Transverse colon (tissue), 4 donors: ENCODE measurements around the gene KIF1B. TPM values are rescaled to one million over a fixed set of nuclear protein-coding genes. Genes with fewer than 3 reads are reported as not detected.
A peak's percentile ranks its signal among the peaks of the same experiment; 100 is the strongest.

Source experiments
- DNase-seq: peaks from one replicate; pipeline ENCODE4 v3.0.0-alpha.2; 2019
- H3K27ac ChIP-seq, 4 donors: fragments of 200-600 bp; sonication (generic); 2 replicates each; pipeline ENCODE4 v1.5.1; 2016 to 2018; ENCODE audit warnings: inconsistent platforms in 4 of 4
- H3K27me3 ChIP-seq: fragments of 200-600 bp; sonication (generic); 2 replicates; pipeline ENCODE4 v1.5.1; 2017; ENCODE audit warnings: inconsistent platforms
- H3K36me3 ChIP-seq, 4 donors: fragments of 200-600 bp; sonication (generic); 2 replicates each; pipeline ENCODE4 v1.5.1; 2017 to 2019; ENCODE audit warnings: inconsistent platforms in 4 of 4
- H3K4me1 ChIP-seq, 4 donors: fragments of 200-600 bp; sonication (generic); 2 replicates each; pipeline ENCODE4 v1.5.1; 2017 to 2020; ENCODE audit warnings: inconsistent platforms in 4 of 4
- H3K4me3 ChIP-seq, 4 donors: fragments of 200-600 bp; sonication (generic); 1 replicate in 1 of 4; 2 replicates in 3 of 4; pipeline versions ENCODE4 v1.5.1 to v1.6.1; 2017 to 2019; ENCODE audit warnings: inconsistent platforms in 4 of 4
- H3K9me3 ChIP-seq, 2 donors: fragments of 200-600 bp; sonication (generic); 2 replicates each; pipeline ENCODE4 v1.5.1; 2017 to 2019; ENCODE audit warnings: inconsistent platforms in 2 of 2
- EP300 ChIP-seq: sonication (generic); formaldehyde crosslinking; IDR thresholded peaks from one replicate; pipeline ENCODE4 v1.6.1; 2017; ENCODE audit warnings: antibody characterized with exemption, low read depth
- POLR2A ChIP-seq: fragments of 450-650 bp; IDR thresholded peaks from one replicate; pipeline ENCODE4 v1.6.1; 2016; ENCODE audit warnings: antibody characterized with exemption, mild to moderate bottlenecking, moderate library complexity
- POLR2AphosphoS5 ChIP-seq, 3 donors: sonication (generic); formaldehyde crosslinking; IDR thresholded peaks; one replicate each; pipeline ENCODE4 v1.6.1; 2016; ENCODE audit warnings: antibody characterized with exemption in 3 of 3
- WGBS, 2 donors: methylation state at CpG; one replicate each; pipeline ENCODE4 v1.1.5; 2018; ENCODE audit warnings: low coverage in 1 of 2; 5-methylcytosine and 5-hydroxymethylcytosine counted together
- in situ Hi-C, 4 donors: fragments of 200-750 bp; cut with MboI; loops; one replicate each; pipeline versions ENCODE4 v1.15.0 to v1.15.1; 2017; ENCODE audit warnings: low sequenced_read_pairs in 3 of 4, low pct_ligation_motif_present in 1 of 4, low pct_unique_long_range_greater_than_20kb in 1 of 4
- intact Hi-C: fragments of 100-400 bp; cut with DNase I; formaldehyde crosslinking; loops from one replicate; pipeline ENCODE4 v1.15.1; 2023; ENCODE audit warnings: low total_unique reads
- total RNA-seq, 4 donors: library from RNA; depleted of rRNA; stranded (reverse); fragments of >200 nt; gene quantifications; one replicate each; pipeline ENCODE4 v1.1.0, GENCODE V29; 2016
- TF ChIP-seq, protein P1 (sequence below), 5 experiments: fragments of 200-600 bp in 3 of 5; fragments of 450-650 bp in 2 of 5; sonication (generic) in 3 of 5; IDR thresholded peaks; 1 replicate in 2 of 5; 2 replicates in 3 of 5; pipeline ENCODE4 v1.5.1; 2016 to 2017; ENCODE audit warnings: antibody characterized with exemption in 5 of 5, inconsistent platforms in 3 of 5, mild to moderate bottlenecking in 2 of 5, moderate library complexity in 1 of 5

Gene KIF1B
- total RNA-seq, 4 donors from 2014 or later, result 50.9 to 87.9 (median 71.4) TPM

GRCh38 chr1:10207810-10208209 is 2.6 kb upstream of the KIF1B start:
- TF ChIP-seq POLR2A (no peak), POLR2AphosphoS5 (IDR thresholded peaks at IDR 0.05) (no peak), EP300 (no peak)
- TF ChIP-seq, protein P1, sequence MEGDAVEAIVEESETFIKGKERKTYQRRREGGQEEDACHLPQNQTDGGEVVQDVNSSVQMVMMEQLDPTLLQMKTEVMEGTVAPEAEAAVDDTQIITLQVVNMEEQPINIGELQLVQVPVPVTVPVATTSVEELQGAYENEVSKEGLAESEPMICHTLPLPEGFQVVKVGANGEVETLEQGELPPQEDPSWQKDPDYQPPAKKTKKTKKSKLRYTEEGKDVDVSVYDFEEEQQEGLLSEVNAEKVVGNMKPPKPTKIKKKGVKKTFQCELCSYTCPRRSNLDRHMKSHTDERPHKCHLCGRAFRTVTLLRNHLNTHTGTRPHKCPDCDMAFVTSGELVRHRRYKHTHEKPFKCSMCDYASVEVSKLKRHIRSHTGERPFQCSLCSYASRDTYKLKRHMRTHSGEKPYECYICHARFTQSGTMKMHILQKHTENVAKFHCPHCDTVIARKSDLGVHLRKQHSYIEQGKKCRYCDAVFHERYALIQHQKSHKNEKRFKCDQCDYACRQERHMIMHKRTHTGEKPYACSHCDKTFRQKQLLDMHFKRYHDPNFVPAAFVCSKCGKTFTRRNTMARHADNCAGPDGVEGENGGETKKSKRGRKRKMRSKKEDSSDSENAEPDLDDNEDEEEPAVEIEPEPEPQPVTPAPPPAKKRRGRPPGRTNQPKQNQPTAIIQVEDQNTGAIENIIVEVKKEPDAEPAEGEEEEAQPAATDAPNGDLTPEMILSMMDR (IDR thresholded peaks at IDR 0.05), result no peak
- Histone ChIP-seq H3K4me3 (no peak overlapping the region), H3K27ac (no peak overlapping the region), H3K4me1 (peaks cover 6 to 19% (median 15%) of the 10 kb centered on the region in 4 donors), H3K36me3 (no peaks in the 10 kb centered on the region), H3K9me3 (no peaks in the 10 kb centered on the region), H3K27me3 (no peaks in the 10 kb centered on the region)
- 85 to 90% methylated on average over 3 of the region's 3 CpGs for WGBS, 2 donors
- no peak for DNase-seq
- intact Hi-C loops (loop anchor here (10.0 kb wide), 1 partner anchor 77 kb away; no protein-coding TSS in a partner anchor), in situ Hi-C loops (loop anchor here in 3 of 4 donors (25.0 kb wide), 1 partner anchor 129 kb away; no protein-coding TSS in a partner anchor)

DNA sequence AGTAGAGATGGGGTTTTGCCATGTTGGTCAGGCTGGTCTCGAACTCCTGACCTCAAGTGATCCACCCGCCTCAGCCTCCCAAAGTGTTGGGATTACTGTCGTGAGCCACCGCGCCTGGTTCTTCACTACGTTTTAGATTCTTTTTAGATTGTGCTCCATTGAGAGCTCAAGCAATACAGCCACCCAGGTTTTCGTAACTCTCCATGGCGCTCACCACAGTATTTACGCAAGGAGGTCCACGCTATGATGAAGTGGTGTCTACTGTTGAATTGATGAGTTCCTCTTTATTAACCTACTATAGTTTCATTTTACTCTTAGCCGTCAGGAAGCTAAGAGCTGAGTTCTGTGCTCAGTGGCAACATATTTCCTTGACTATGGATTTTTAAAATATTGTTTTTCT is 1.8 kb upstream of the KIF1B start:
- in situ Hi-C loops (loop anchor here in 3 of 4 donors (25.0 kb wide), 1 partner anchor 129 kb away; no protein-coding TSS in a partner anchor), intact Hi-C loops (loop anchor here (10.0 kb wide), 1 partner anchor 76 kb away; no protein-coding TSS in a partner anchor)
- H3K9me3 ChIP-seq, result no peaks in the 10 kb centered on the region
- no peaks in the 10 kb centered on the region for H3K27me3 ChIP-seq
- H3K4me1 ChIP-seq, result peaks cover 6 to 26% (median 18%) of the 10 kb centered on the region in 4 donors
- TF ChIP-seq, protein P1 (IDR thresholded peaks at IDR 0.05), result no peak
- no peak for TF ChIP-seq EP300
- no peak for TF ChIP-seq POLR2AphosphoS5 (IDR thresholded peaks at IDR 0.05)
- TF ChIP-seq POLR2A, result no peak
- H3K27ac ChIP-seq, result peak overlapping the region in 2 of 4 donors; percentile 98
- 76 to 87% methylated on average over 11 of the region's 11 CpGs for WGBS, 2 donors
- no peak overlapping the region for H3K4me3 ChIP-seq
- no peak for DNase-seq
- H3K36me3 ChIP-seq, result no peaks in the 10 kb centered on the region

GRCh38 chr1:10209590-10209904 is 823 bp upstream of the KIF1B start:
- TF ChIP-seq, protein P1 (IDR thresholded peaks at IDR 0.05), result no peak
- TF ChIP-seq POLR2AphosphoS5 (IDR thresholded peaks at IDR 0.05) (no peak), EP300 (no peak), POLR2A (no peak)
- 0 to 4% methylated on average over 8 of the region's 8 CpGs for WGBS, 2 donors
- no peaks in the 10 kb centered on the region for H3K9me3 ChIP-seq
- H3K27ac ChIP-seq, result peak overlapping the region; percentile 94 to 98 (median 98)
- peaks cover 6 to 35% (median 21%) of the 10 kb centered on the region in 4 donors for H3K4me1 ChIP-seq
- peak overlapping the region; percentile 51 to 95 (median 80) for H3K4me3 ChIP-seq
- intact Hi-C loops, result loop anchor here (10.0 kb wide), 1 partner anchor 75 kb away; no protein-coding TSS in a partner anchor
- no peaks in the 10 kb centered on the region for H3K27me3 ChIP-seq
- DNase-seq, result no peak
- in situ Hi-C loops, result loop anchor here in 3 of 4 donors (25.0 kb wide), 1 partner anchor 128 kb away; no protein-coding TSS in a partner anchor
- H3K36me3 ChIP-seq, result no peaks in the 10 kb centered on the region

- DNase-seq, result peak; percentile 91
- Histone ChIP-seq H3K27me3 (no peaks in the 10 kb centered on the region), H3K27ac (peak overlapping the region; percentile 94 to 98 (median 98)), H3K9me3 (no peaks in the 10 kb centered on the region), H3K4me3 (peak overlapping the region; percentile 75 to 95 (median 82)), H3K4me1 (peaks cover 6 to 47% (median 26%) of the 10 kb centered on the region in 4 donors), H3K36me3 (no peaks in the 10 kb centered on the region)
- intact Hi-C loops, result loop anchor here (5.0 kb wide), 1 partner anchor 664 kb away; no protein-coding TSS in a partner anchor
- TF ChIP-seq POLR2A (peak; percentile 73), EP300 (no peak), POLR2AphosphoS5 (IDR thresholded peaks at IDR 0.05) (peak; percentile 78 to 91 (median 91))
- TF ChIP-seq, protein P1 (IDR thresholded peaks at IDR 0.05), result no peak
- 2 to 28% methylated on average over 3 to 57 of the region's 69 CpGs for WGBS, 2 donors
- in situ Hi-C loops, result loop anchor here in 3 of 4 donors (25.0 kb wide), 1 partner anchor 126 kb away; no protein-coding TSS in a partner anchor
Observed at GRCh38 chr1:10210841-10211804, 753 bp downstream of the KIF1B start.
